Hematopoietic multipotent progenitor cell treated with erythropoietin and hydrocortisone succinate and interleukin-3 and kit ligand, for 8 days (in vitro differentiated cells): ENCODE measurements around the gene TTYH2.

Source experiments
- DNase-seq: peaks from one replicate; pipeline ENCODE4 v3.0.0-alpha.2; 2015

TTYH2 gene

DNA sequence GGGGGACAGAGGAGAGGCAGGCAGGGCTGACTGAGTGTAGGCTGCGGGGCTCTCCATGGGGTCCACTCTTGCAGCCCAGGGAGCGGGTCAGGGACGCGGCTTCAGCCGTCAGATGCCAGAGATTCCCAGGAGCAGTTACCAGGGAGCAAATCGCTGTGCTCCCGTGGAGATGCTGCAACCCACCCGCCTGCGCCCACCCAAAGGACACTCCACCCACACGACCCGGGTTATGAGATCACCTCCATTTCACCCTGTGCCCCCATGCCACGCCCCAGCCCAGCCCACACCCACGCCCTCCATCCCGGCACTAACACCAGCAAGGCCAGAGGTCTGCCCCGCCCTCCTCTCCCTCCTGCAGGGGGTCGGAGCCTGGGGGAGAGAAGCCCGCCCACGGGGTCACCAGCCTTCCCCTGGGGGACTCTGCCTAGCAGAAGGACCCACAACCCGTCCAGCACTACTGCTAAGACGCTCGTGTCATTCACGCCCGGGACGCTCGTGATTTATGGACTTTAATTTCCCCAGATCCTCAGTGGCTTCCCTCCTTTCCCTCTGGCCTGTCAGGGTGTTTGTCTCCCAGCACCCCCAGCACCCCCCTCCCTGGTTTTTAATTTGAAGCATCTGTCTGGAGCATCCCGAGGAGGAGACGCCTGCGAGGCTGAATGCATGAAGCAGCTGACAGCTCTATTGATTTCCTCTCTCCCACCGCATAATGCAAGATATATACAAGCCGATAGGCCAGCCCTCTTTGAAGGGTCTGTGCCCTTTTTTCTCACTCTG, 16.6 kb upstream of the TTYH2 start:
- no peak for DNase-seq

DNA sequence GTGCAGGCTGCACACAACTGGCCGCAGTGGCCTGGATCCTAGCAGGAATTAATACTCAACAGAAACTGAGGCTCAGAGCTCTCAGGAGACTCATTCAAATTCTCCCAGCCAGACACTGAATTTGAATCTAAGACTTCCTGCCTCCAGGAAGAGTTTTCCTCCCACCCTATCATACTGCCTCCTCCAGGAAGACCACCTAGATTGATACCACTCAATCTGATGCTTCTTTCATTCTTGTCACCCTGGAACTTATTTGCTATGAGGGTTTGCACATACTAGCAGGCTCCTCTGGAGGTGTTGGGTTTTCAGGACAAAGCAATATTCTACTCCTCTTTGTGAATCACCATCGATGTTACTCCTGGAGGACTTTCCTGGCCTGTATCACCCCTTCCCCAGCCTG, 15.6 kb upstream of the TTYH2 start:
- no peak for DNase-seq

DNA sequence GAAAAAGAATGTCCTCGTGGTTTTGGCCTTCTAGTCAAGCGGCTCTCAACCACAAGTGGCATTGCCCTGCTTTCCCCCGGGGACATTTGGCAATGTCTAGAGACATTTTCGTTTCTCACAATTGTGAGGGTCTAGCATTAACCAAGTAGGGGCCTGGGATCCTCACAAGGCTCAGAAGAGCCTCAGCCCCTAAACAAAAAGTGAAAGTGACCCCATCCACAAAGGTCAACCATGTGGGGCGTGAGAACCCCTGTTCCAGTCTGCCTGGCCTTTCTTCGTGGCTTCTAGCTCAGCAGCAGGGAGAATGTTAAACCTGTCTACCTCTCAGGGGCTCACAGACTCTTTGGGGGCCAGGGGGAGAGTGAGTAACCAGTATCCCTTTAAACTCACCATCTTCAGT, 14.7 kb upstream of the TTYH2 start:
- DNase-seq: no peak

DNA sequence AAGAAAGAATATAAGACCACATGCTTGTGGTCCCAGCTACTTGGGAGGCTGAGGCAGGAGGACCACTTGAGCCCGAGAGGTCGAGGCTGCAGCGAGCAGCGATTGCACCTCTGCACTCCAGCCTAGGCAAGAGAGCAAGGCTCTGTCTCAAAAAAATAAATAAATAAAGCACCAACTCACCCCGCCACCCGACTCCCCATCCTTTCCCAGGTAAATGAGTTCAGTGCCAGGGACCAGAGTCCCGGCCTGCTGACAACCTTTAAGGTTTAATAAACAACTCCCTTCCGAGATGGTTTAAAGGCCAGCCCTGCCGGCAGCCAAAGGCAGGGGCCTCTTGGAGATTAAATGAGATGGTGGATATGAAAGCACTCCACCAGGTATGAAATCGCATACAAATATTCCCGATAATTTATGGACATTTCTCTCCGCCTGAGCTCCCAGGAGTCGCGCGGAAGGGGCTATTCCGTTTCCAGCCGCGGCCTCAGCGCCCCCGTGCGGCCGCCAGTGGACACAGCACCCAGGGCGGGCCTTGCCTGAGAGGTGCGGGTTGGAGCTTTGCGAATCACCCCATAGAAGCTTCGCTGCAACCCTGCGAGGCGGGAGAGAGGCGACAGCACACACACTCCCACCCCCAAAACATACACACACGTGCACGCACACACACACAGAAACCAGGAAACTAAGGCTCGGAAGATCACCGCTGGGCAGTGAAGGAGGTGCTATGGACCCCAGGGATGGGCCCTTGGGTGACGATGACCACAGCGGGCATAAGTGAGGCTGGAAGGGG, 13.9 kb upstream of the TTYH2 start:
- peak; percentile 52 for DNase-seq

DNA sequence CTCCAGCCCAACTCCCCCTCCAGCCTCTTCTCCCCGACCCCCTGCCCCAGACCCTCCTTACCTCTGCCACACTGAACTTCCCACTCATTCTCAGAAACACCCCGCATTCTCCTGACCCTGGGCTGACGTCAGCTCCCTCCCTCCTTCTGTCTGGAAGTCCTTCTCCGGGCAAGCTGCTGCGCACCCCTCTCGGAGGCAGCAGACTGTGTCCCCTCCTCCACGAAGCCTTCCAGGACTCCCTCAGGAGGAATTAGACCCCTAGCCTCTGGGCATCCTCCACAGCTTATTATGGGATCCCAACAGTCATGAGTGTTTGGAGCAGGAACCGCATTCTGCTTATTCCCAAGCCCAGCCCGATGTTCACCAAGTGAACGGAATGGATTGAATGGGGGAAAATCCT, 13.3 kb upstream of the TTYH2 start:
- DNase-seq: no peak

DNA sequence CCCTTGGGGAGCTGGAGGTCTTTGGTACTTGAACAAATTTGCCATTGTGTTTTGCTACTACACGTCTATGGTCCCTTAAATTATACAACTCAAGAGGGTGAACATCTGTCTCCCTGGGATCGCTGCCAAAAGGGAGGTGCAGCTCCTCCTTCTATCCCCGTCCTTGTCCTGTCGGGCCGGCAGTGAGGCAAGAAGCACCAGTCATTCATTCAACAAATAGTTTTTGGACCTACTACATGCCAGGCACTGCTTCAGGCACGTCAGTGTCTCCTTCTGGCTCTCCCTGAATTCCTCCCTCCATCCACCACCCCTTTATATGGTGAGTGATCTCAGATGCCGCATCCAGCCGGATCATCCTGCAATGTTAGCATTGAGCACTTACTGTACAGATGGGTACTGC, 12.1 kb upstream of the TTYH2 start:
- peak; percentile 56 for DNase-seq

DNA sequence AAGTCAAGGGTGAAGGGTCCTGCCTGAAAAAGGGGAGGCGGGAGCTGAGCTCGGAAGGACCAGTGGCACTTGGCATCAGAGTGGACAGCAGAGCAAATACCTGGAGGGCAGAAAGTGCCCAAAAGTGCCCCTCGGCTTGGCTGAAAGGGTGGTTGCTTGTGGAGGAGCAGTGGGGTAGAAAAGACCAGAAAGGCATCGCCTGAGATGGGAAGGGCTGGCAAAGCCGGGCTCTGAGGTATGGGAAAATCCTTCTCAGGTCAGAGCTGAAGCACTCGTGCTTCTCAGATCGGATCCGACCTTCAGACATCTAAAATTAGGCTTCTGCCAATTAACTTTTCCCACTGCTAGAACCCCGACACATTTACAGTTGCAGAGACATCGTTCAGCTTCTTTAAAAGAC, 11.4 kb upstream of the TTYH2 start:
- no peak for DNase-seq

DNA sequence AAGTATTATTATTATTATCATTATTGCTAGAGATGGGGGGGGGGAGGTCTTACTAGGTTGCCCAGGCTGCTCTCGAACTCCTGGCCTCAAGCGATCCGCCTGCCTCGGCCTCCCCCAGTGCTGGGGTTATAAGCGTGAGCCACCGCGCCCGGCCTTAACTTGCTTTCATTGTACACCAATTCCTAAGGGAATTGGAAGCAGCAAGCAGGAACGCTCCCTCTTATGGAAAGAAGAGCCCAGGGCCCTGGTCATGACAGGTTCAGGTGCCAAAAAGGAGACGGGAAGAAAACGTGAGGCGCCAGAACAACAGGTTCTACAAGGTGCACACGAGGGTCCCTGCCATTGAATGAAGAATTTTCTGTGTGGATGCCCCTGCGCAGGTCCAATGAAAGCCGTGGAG, 10.4 kb upstream of the TTYH2 start:
- DNase-seq: no peak

DNA sequence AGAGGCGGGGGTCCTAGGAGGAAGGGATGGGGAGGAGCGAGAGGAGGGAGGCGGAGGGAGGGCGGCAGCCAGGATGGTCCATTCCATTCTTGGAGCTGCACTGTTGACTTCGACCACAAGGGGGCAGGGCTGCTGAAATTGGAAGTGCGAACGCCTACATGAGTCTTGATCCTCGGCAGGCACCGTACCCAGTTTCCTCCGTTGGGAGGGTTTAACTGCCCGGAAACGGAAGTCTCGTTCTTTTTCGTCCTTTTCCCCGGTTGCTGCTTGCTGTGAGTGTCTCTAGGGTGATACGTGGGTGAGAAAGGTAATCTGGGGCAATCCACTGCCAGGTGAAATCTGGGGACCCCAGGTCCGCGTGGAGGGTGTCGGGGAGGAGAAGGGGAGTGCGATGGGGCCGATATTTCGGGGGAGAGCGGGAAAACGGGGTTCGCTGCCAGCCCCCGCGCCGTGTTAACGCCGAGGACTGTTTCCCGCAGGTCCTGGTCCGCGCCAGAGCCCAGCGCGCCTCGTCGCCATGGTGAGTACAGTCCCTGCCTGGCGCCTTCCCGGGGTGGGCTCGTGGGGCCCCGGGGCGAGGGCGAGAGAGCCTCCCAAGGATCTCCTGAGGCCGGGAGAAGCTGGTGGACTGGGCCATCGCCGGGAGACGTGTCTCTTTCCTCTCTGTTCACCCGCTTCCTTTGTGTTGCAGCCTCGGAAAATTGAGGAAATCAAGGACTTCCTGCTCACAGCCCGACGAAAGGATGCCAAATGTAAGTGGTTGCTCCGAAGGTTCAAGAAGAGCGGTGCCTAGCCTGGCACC, 9.7 kb upstream of the TTYH2 start, which contains the start of gene RPL38:
Gene RPL38, plus strand, starts transcription at position 240 of the 802 bp plus-strand sequence. Its CDS starts 278 bp downstream, at position 518.
- DNase-seq: peak; percentile 98

DNA sequence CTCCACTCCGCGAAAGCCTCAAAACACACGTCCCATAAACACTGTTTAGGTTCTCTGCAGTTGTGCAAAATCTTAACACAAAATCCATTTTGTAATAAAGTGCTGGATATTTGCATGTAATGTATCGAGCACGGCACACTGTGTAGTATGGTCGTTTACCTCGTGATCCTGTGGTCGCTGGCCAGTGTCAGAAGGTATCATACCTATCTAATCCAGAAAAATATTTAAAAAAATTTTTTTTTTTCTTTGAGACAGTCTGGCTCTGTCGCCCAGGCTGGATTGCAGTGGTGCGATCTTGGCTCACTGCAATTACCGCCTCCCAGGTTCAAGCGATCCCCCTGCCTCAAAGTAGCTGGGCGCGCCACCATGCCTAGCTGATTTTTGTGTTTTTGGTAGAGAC, 8.9 kb upstream of the TTYH2 start:
- DNase-seq: no peak

DNA sequence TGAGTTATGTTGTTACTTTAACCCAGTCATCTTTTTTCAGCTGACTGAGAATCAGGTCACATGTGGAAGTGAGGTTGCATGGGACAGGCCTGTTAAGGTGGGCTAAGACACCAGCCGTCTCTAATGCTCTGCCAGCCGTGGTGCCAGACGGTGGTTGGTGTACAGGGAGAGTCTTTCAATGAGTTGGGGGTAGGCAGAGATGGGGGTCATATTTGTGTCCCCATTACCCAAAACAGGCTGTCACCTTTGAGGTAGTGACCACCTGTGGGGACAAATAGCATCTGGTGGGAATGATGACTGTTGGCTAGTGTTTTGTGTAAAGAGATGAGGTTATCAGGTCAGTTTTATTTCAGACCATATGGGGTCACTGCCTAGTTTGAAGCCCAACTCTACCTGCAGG, 8.1 kb upstream of the TTYH2 start:
- no peak for DNase-seq

DNA sequence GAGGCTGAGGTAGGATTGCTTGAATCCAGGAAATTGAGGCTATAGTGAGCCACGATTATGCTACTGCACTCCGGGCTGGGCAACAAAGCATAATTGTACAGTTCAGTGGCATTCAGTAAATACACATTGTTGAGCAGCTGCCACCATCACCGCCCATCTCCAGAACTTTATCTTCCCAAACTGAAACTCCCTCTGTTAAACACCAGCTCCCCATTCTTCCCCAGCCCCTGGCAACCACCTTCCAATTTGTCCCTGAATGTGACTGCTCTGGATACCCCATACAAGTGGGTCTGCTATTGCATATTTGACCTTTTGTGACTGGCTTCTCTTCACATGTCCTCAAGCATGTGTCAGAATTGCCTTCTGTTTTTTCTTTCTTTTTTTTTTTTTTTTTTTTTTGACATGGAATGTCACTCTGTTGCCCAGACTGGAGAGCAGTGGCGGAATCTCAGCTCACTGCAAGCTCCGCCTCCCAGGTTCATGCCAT, 7.0 kb upstream of the TTYH2 start:
- no peak for DNase-seq

DNA sequence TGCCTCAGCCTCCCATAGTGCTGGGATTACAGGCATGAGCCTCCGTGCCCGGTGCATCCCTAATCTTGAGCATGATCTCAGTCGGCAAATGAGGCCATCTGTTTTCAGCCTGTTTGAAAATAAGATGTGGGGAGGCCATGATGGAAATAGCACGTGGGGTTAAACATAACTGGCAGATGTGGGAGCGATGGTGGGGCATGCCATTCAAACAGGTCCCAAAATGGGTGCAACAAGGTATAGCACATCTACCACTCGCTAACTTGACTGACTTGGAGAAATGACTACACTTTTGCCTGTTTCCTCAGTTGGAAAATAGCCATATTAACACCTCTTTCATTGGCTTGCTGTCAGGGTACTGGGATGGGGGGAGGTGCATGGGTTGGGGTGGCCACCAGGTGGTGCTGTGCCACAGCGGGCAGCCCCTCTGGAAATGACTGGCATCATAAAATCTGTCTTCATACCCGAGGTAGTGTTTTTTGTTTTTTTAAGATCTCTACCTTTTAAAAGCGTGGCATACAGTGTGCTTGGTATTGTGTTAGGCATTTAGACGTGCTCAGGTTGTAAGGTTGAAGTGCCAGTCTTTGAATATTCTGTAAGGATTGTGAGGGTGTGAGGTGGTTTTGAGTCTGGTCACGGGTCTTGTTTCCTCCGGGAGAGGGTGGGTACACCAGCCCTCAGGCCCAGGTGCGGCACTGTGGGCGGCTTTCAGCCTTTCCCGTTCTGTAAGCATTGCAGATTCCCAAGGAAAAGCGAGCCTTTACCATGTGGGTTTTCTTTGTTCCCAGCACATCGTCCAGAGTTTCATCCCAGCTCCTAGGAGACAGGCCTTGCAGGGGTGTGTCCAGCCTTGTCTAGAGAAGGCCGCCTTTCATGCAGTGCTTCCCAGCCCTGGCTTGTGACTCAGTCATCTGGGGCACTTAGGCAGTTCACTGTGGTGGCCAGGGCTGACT, 2.9 kb upstream of the TTYH2 start:
- peak; percentile 71 for DNase-seq

DNA sequence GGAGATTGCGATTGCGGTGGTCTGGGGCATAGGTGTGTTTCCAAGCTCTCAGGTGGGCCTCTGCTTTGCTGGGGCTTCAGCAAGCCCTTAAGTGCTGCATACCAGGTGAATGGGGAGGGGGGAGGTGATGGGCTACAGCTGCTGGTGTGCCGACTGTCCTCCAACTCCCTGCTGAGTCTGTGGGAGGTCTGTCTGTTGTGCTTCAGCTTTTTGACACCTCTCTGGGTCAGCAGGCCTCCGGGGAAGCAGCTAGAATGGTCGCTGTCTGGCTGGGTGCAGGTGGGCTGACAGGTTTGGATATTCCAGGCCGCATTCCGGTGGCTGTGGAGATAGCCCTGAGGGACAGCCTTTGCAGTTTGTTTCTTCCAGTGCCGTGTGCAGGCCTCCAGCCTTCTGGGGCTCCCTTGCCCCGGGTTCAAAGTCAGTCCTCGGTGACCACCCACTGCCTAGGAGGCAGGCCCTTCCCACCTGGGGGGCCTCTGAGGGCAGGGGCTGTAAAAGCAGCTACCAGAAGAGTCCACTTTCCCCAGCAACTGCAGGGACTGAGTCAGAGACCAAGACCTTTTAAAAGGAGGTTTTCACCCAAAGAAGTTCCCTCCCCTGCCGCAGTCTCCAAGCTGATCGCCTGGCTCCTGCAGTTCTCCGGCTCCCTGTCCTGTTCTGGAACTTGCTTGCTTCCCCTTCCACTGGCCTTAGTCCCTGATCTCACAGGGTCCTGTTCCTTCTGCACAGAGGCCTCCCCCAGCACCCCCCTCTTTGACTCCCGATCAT, 2.0 kb upstream of the TTYH2 start:
- no peak for DNase-seq

DNA sequence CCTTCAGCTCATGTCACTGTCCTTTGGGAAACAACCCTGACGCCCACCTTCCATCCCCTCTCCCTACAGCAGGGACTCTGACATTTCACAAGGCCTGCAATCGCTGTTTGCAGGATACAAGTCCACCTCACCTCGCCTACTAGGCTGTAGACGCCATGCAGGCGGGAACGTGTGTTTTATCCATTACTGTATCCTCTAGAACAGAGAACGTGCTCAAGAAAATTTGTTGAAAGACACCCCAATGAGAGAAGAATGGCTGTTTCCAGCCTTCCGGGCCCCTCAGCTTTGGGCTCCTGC, 1.5 kb upstream of the TTYH2 start:
- DNase-seq: no peak

DNA sequence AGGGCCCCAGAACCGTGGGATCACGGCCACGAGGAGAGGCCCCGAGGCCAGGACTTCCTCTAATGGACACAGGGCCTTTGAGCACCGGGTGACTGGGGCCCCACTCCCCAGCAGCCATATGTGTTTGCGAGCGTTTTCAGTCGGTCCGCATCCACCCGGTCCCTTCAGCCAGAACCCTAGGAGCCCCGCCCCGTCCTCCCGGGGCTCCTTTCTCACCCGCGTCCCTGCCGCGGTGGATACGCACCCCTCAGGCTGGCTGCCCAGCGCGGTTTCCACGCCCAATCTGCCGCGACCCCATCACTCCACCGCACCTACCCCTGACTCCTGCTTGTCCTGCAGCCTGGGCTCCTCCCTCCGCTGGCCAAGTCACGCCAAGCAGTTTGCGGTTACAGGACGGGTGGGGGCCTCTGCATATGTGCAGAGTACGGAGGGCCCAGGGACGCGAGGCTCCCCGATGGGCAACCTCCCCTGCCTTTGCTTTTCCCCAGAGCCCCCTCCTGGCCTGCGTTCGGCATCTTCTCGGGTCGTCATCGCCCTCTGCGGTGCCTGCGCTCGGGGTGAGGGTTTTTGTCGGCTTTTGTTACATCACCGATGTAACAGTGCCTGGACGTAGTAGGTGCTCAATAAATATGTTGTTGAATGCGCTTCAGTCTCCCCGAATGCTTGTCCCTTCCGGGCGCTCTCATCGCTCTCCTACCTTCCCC, 1.0 kb upstream of the TTYH2 start:
- DNase-seq: peak; percentile 50

DNA sequence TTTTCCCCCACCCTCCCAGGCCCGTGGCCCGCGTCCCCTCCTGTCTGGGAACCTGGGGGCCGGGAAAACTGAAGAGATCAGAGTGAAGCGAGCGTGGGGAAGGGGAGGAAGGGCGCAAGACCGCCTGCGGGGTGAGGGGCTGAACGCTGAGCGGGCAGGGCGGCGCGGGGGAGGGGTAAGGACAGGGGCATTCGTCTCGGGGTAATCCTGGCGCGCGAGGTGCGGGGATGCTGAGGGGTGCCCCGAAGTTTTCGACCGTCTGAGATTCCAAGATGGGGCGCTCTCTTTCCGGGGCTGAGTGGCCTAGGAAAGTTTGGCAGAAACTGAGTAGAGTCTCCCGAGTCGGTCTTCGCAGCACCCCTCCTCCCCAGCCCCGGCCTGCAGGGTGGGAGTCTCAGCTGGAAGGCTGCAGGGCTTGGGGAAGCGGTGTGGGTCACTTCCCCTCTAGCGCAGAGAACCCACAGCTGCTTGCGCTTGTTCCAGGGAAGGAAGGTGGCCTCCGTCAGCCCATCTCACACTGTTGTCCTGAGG, 555 bp downstream of the TTYH2 start:
- no peak for DNase-seq

DNA sequence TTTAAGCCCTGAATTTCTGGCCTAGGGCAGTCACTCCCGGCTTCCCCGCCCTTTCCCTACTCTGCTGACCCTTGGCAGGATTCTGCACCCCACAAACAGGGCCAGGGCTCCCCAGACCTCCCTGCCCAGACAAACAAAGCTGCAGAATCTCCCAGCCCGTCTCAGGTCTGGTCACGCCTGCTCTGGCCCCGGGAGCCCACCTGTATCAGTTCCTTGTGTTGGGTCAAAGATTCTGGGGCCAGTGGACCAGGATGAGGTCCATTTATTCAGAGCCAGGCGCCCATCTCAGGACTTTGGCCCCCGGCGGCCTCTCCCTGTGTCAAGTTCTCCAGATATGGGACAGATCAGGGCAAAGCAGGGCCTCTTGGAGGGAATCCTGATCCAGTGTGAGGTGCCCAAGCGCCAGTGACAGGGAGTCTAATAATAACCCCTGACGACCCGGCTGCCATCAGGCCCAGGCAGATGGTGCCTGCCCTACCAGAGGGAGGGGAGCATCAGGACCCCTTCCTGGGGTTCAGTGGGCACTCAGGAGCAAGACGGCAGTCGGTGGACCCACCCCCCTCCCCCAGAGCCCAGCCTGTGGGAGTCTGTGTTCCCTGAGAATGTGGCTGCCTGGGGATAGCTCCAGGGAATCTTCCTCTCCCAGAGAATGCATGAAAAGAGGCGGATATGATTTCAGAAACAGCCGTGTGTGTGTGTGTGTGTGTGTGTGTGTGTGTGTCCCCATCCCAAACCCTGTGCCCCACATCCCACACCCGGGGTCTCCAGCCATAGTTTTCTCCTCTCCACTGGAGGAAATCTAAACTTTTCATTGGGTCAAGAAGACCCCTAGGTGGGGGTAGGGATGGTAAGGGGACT, 1.3 kb downstream of the TTYH2 start:
- no peak for DNase-seq

DNA sequence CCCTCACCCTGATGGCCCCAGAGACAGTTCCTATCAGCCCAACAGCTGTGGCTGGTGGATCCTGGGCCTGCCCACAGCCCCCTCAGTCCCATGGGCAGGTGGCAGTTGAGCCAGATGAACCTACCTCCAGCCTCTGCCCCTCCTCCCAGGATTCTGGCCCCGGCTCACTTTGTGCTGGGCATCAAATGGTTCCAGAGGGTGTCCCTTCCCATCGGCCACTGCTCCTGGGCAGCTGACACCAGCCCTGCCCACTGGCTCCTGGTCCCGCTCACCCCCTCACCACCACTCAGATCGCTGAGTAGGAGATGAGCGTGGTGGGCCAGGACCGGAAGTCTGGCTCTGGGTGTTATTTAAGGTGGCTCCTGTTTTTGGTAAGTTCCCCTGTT, 2.0 kb downstream of the TTYH2 start:
- no peak for DNase-seq

DNA sequence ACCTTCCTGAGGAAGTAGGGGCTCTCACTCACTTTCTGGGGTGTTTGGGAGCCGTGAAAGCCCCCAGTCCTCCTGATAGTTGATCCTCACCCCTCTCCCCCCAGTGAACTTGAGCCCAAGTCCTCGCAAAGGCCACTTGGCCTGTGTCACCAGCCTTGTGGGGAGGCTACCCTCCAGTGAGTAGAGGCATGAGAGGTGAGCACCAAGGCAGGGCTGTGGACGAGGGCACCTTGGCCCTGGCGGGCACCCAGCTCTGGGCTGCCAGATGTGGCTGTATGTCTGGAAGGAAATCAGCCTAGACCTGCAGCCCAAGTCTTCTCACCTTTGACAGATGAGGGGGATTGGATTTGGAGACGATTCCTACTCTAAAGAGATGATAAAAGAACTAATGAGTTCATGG, 3.1 kb downstream of the TTYH2 start:
- DNase-seq: no peak
